ENCODE results near the gene ALDH3B2.
"Not testable (repeated sequence)": the region's sequence is repeated elsewhere in the genome, so short reads cannot be mapped to it uniquely, and the experiment has no call there.

Gene ALDH3B2

GRCh38 chr11:67662142-67662834, 12.1 kb downstream of the ALDH3B2 start:
- no peak for DNase-seq

- DNase-seq, result not testable (repeated sequence)
Observed at GRCh38 chr11:67660752-67661151, 13.7 kb downstream of the ALDH3B2 start.

- DNase-seq, result not testable (repeated sequence)
Observed at GRCh38 chr11:67659651-67660165, 14.7 kb downstream of the ALDH3B2 start.

- DNase-seq, result no peak
Observed at GRCh38 chr11:67657300-67657699, 17.1 kb downstream of the ALDH3B2 start.

GRCh38 chr11:67656278-67656922, 18.0 kb downstream of the ALDH3B2 start:
- no peak for DNase-seq

- DNase-seq, result no peak
Observed at GRCh38 chr11:67654225-67654624, 20.2 kb downstream of the ALDH3B2 start.

GRCh38 chr11:67652965-67653845, 21.2 kb downstream of the ALDH3B2 start:
- no peak for DNase-seq

- DNase-seq, result no peak
Observed at GRCh38 chr11:67651976-67652781, 22.2 kb downstream of the ALDH3B2 start.

- DNase-seq, result no peak
Observed at GRCh38 chr11:67649634-67650510, 24.6 kb downstream of the ALDH3B2 start.

GRCh38 chr11:67648796-67649613, 25.4 kb downstream of the ALDH3B2 start:
- no peak for DNase-seq

GRCh38 chr11:67648140-67648795, 26.2 kb downstream of the ALDH3B2 start:
- peak; percentile 57 for DNase-seq

- DNase-seq, result no peak
Observed at GRCh38 chr11:67647471-67647870, 27.0 kb downstream of the ALDH3B2 start.

- DNase-seq, result peak; percentile 56
Observed at GRCh38 chr11:67646535-67647336, 27.7 kb downstream of the ALDH3B2 start.

- DNase-seq, result no peak
Observed at GRCh38 chr11:67645521-67646461, 28.6 kb downstream of the ALDH3B2 start.

- DNase-seq, result no peak
Observed at GRCh38 chr11:67644472-67645418, 29.7 kb downstream of the ALDH3B2 start.

GRCh38 chr11:67644042-67644441, 30.4 kb downstream of the ALDH3B2 start:
- DNase-seq, result no peak

All from CD4-positive, alpha-beta T cell treated with Interleukin-21 for 1 hour (primary cell).